Activated naive CD4-positive, alpha-beta T cell treated with anti-CD3 and anti-CD28 coated beads, Interleukin-2, amount 50 U/mL, for 72 hours (primary cell): Measurements from ENCODE around the gene PHF2. TPM values are rescaled to one million over a fixed set of nuclear protein-coding genes. Genes with fewer than 3 reads are reported as not detected.
A peak's percentile ranks its signal among the peaks of the same experiment; 100 is the strongest.

Source experiments
- ATAC-seq, 2 donors: fragments of 150-1000 bp; cut with Tn5 transposase; 2 replicates each; pipeline ENCODE4 v1.10.0; 2021; ENCODE audit warnings: mild to moderate bottlenecking in 2 of 2, moderate library complexity in 2 of 2
- DNase-seq, 2 donors: peaks; one replicate each; pipeline ENCODE4 v3.0.0; 2021 to 2022; ENCODE audit warnings: low spot score in 2 of 2
- H3K27ac Mint-ChIP-seq, 2 donors: one replicate each; pipeline ENCODE4 v1.8.0; 2022; ENCODE audit warnings: mild to moderate bottlenecking in 2 of 2, mixed read lengths in 2 of 2
- H3K36me3 Mint-ChIP-seq, 2 donors: one replicate each; pipeline ENCODE4 v1.8.0; 2022; ENCODE audit warnings: mixed read lengths in 2 of 2
- H3K9me3 Mint-ChIP-seq, 2 donors: one replicate each; pipeline ENCODE4 v1.8.0; 2022; ENCODE audit warnings: mixed read lengths in 2 of 2
- total RNA-seq, 2 donors: library from RNA; stranded (reverse); gene quantifications; one replicate each; pipeline ENCODE4 v1.2.3, GENCODE V29; 2022

The PHF2 gene
- total RNA-seq, 2 donors from 2014 or later, result 12.3 to 15.5 TPM

DNA sequence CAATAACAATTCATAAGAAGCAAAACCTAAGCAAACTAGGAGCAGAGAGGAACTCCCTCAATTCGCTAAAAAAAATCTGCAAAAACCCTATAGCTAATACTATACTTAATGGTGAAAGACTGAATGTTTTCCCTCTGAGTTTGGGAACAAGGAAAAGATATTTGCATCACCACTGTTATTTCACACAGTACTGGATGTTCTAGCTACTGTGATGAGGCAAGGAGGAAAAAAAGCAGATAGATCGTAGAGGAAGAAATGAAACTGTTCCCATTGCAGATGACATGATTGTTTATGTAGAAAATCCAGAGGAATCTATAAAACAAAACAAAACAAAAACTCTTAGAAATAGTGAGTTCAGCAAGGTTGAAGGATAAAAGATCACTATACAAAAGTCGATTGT lies 116.7 kb downstream of the PHF2 start:
- peaks cover 0 to 7% of the 10 kb centered on the region in 2 donors for H3K36me3 Mint-ChIP-seq
- no peak for DNase-seq
- H3K9me3 Mint-ChIP-seq, result peaks cover 10 to 12% of the 10 kb centered on the region in 2 donors
- ATAC-seq, result no peak
- no peak overlapping the region for H3K27ac Mint-ChIP-seq

DNA sequence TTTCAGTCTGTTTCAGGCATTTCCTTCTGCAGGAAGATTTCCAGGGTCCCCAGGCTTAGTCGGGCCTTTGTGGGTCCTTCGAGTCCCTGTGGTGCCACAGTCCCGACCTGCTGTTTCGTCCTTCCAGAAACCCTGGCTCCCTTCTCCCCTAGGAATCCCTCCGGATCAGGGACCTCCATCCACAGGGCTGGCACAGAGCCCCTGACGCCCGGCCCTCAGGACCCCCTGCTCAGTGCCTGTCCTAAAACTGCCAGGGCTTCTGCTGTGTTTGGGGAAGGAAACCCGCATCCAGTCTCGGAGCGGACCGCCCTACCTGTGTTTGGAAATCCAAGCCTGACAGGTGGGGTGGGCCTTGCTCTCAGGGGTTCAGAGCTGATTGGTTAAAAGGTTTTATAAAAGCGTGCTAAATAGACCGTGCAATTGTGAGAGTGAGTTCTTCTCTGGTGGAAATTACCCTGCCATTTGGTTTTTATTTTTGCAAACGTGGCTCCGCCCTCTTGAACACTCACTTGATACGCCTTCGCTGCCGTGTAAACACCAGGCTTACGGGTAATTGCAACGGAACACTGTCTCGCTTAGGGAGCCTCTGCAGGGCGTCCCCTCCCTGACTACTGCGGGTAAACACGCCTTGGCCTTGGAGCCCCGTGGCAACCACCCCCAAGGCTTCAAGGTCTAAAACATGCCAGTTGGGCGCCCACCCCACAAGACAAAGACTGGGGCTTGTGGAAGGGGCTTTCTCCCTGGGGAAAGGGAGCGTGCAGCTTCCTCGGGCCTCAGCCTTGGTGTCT lies 121.2 kb downstream of the PHF2 start:
- no peaks in the 10 kb centered on the region for H3K36me3 Mint-ChIP-seq
- H3K9me3 Mint-ChIP-seq, result peaks cover 0 to 4% of the 10 kb centered on the region in 2 donors
- DNase-seq (no peak), ATAC-seq (no peak)
- H3K27ac Mint-ChIP-seq, result no peak overlapping the region

- Mint-ChIP-seq H3K27ac (no peak overlapping the region), H3K36me3 (no peaks in the 10 kb centered on the region), H3K9me3 (peaks cover 4 to 7% of the 10 kb centered on the region in 2 donors)
- ATAC-seq (no peak), DNase-seq (no peak)
Measured at GRCh38 chr9:93698140-93698908, 121.9 kb downstream of the PHF2 start.

DNA sequence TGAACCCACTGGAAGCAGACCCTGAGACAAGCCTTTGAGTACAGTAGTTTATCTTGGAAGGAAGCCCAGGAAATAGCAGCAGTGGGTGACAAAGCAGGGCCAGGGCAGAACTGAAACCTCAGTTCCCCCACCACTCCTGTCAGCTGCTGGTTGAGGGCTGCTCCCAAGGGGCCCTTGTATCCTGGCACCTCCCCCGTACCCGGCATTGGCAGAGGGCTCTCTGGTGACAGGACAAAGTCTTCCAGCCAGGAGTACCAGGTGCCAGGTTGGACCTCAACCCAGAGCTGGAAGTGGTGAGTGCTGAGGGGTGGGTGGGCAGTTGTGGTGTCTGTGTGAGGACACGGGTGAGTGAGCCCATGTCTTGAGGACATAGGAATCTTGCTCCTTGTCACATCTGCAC lies 123.3 kb downstream of the PHF2 start:
- Mint-ChIP-seq H3K27ac (no peak overlapping the region), H3K36me3 (no peaks in the 10 kb centered on the region), H3K9me3 (peaks cover 10 to 12% of the 10 kb centered on the region in 2 donors)
- DNase-seq, result no peak
- ATAC-seq, result no peak

- no peak for ATAC-seq
- H3K27ac Mint-ChIP-seq, result no peak overlapping the region
- H3K9me3 Mint-ChIP-seq, result peaks cover 10% of the 10 kb centered on the region in 2 donors
- H3K36me3 Mint-ChIP-seq, result no peaks in the 10 kb centered on the region
- DNase-seq, result no peak
Measured at GRCh38 chr9:93701494-93702218, 125.3 kb downstream of the PHF2 start.

DNA sequence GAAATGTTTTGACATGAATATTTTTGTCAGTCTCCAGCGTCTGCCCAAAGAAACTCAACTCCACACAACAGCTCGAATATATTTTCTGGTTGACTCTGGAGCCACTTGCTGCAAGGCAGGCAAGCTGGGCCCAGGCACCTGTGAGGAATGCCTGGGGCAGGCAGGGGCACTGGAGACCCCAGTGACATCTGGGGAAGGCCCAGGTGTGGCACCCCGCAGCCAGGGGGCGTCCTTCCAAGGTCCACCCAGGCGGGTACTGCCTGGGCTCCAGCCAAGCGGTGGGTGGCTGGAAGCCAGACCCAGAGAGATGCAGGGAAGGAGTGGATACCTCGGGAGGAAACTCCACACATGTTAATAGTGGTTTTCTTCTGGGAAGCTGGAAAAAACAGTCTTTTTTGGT lies 125.9 kb downstream of the PHF2 start:
- peaks cover 8 to 10% of the 10 kb centered on the region in 2 donors for H3K9me3 Mint-ChIP-seq
- no peak overlapping the region for H3K27ac Mint-ChIP-seq
- DNase-seq (no peak), ATAC-seq (no peak)
- H3K36me3 Mint-ChIP-seq, result no peaks in the 10 kb centered on the region

DNA sequence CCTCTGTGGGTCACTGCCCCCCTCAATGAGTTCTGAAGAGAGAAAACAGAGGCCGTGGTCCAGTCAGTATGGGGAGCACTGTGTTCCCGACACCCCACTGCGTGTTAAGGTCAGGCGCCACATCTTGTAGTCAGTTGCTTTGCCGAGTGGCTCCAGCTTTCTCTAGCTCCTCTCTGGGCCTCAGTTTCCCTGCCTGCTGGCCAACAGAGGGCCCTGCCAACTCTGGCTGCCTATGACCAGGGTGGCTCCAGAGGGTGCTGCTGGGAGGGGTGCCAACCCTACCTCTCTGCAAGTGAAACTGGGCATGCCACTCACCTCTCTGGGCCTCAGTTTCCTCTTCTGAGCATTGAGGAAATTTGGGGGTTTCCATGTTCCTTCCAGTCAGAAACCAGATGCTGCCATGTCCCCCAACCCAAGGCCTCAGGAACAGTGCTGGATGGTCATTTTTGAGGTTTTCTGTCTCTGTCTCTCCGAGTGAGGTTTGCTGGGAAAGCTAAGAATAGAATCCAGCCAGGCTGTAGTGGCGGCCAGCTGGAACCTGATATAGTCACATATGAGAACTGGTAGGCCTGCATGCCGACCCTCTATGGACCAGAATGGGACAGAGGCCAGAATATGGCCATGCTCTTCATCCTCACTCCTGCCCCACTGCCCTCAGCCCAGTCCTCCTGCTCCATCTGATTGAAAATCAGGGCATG lies 132.1 kb downstream of the PHF2 start:
- Mint-ChIP-seq H3K27ac (peak overlapping the region in 1 of 2 donors; percentile 45), H3K36me3 (no peaks in the 10 kb centered on the region), H3K9me3 (peaks cover 5 to 6% of the 10 kb centered on the region in 2 donors)
- ATAC-seq, result no peak
- no peak for DNase-seq

DNA sequence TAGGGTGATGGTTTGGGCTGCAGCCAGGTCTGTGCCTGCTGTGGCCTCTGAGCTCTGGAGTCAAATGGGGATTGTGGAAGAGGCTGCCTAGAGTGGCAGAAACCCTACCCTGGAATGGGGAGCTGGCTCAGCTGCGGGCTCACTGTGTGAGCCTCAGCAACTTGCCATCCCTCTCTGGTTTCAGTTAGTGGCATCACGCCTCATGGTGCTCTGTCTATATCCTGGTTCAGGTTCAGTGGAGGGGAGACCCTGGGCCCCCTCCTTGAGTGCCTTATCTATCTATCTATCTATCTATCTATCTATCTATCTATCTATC lies 132.6 kb downstream of the PHF2 start:
- no peak for ATAC-seq

DNA sequence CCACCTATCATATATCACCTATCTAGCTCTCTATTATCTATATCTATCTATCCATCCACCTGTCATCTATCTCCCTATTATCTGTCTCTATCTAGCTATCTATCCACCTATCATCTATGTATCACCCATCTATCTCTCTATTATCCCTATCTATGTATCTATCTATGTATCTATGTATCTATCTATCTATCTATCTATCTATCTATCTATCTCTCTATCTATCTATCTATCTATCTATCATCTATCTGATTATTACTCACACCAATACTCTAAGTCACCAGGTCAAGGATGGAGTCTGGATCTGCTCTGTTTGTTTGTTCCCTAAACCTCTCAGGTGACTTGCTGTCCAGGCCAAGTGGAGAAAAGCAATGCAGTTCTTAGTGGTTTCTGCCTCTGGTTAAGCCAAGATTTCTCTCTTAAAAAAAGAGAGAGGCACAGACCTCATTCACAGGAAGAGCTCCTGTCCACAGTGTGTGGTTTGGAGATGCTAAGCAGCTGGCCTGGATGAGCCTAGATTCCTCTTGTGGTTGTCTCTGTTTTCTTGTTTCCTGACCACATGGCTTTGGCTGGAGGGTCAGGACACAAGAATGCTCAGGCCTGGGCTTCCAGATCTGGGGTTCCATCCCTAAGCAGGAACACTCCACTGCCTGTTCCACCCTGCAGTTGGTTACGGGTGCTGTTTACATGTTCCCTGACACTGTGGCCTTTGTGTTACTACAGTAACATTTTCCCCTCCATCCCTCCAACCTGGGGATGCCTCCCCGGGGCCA lies 133.4 kb downstream of the PHF2 start:
- no peaks in the 10 kb centered on the region for H3K36me3 Mint-ChIP-seq
- no peak for ATAC-seq
- no peaks in the 10 kb centered on the region for H3K9me3 Mint-ChIP-seq
- H3K27ac Mint-ChIP-seq, result no peak overlapping the region
- DNase-seq, result no peak

More for the DNA sequence above, 132.6 kb downstream of the PHF2 start:
- H3K9me3 Mint-ChIP-seq, result peaks cover 4% of the 10 kb centered on the region in 2 donors
- no peaks in the 10 kb centered on the region for H3K36me3 Mint-ChIP-seq
- no peak for DNase-seq
- peak overlapping the region in 1 of 2 donors; percentile 45 for H3K27ac Mint-ChIP-seq

DNA sequence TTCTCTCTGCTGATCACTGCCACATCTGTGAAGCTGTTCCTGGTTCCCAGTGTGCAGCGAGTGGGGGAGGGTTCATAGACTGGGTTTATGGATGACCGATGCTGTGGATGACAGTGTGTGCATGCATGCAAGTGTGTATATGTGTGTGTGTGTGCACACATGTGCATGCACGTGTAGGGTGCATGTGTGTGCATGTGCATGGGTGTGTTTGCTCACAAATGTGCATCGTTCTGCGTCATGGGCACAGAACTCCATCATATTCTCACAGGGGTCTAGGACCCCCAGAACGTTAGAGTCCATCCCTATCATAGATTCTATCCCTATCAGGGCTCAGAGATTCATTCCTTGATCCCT lies 134.0 kb downstream of the PHF2 start:
- H3K9me3 Mint-ChIP-seq, result no peaks in the 10 kb centered on the region
- DNase-seq (no peak), ATAC-seq (no peak)
- no peaks in the 10 kb centered on the region for H3K36me3 Mint-ChIP-seq
- H3K27ac Mint-ChIP-seq, result no peak overlapping the region

DNA sequence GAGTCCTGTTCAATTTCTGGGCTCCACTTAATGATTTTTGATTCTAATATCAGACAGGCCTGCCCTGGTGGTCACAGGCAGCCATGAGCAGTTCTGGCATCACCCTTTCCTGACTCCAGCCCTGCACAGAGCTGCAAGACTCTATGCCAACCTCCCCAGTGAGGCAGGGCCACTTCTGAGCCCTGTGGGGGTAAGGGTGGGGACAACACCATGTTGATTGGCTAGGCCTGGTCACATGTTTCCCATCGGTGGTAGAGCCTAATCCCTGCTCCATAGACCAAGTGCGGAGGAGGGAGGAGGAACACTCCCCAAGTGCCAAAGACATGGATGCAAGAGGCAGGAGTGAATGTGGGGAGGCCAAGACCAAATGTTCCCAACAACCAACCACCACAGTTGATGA lies 134.6 kb downstream of the PHF2 start:
- DNase-seq, result no peak
- Mint-ChIP-seq H3K36me3 (peaks cover 0 to 2% of the 10 kb centered on the region in 2 donors), H3K9me3 (peaks cover 0 to 1% of the 10 kb centered on the region in 2 donors), H3K27ac (no peak overlapping the region)
- ATAC-seq, result no peak

DNA sequence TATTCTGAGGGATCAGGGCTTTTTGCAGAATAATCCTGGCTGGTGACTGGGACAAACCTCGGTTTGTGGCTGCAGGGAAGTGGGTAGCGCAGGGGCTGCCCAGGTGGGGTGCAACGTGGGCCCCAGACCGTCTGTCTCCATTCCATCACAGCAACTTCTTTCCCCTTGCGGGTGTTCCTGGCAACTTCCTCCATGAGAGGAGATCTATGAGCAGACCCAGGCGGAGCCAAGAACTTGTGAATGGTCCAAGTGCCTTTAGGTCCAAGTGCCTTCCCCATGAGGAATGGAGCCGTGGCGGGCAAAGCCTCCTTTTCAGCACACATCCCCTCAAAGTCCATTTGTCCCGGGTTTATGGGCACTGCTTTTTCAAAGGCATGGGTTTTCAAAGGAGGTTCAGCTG lies 136.5 kb downstream of the PHF2 start:
- no peak for DNase-seq
- Mint-ChIP-seq H3K36me3 (peaks cover 0 to 9% of the 10 kb centered on the region in 2 donors), H3K9me3 (peaks cover 0 to 14% of the 10 kb centered on the region in 2 donors), H3K27ac (no peak overlapping the region)
- ATAC-seq, result no peak

GRCh38 chr9:93713716-93714115 lies 137.3 kb downstream of the PHF2 start:
- H3K27ac Mint-ChIP-seq, result no peak overlapping the region

DNA sequence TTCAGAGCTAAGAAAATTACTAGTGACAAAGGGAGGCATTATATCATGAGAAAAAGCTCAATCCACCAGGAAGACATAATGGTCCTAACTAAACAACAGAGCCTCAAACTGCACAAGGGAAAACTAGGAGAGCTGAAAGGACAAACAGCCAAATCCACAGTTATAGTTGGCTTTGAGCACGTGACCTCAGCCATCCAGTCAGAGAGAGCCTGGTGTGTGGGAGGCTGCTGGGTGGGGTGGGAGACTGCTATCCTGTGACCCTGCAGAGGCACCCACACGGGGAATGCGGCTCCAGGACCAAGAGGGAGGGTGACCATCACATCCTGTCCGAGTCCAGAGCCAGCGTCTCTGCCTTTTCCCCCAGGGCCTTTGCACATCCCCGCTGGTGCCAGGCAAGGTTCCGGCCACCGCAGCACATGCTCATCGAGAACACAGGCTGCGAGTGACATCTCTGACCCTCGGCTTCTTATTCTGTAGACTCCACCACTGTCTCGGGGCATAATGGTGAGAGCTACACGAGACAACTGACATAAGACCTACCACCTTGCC lies 145.1 kb downstream of the PHF2 start:
- Mint-ChIP-seq H3K9me3 (peaks cover 0 to 8% of the 10 kb centered on the region in 2 donors), H3K36me3 (peaks cover 0 to 2% of the 10 kb centered on the region in 2 donors), H3K27ac (no peak overlapping the region)
- no peak for ATAC-seq
- no peak for DNase-seq

More at GRCh38 chr9:93713716-93714115, 137.3 kb downstream of the PHF2 start:
- peaks cover 0 to 14% of the 10 kb centered on the region in 2 donors for H3K9me3 Mint-ChIP-seq
- ATAC-seq (no peak), DNase-seq (no peak)
- peaks cover 0 to 9% of the 10 kb centered on the region in 2 donors for H3K36me3 Mint-ChIP-seq

- DNase-seq (no peak), ATAC-seq (no peak)
- no peaks in the 10 kb centered on the region for H3K9me3 Mint-ChIP-seq
- no peak overlapping the region for H3K27ac Mint-ChIP-seq
- H3K36me3 Mint-ChIP-seq, result no peaks in the 10 kb centered on the region
Measured at GRCh38 chr9:93724852-93725251, 148.5 kb downstream of the PHF2 start.

- Mint-ChIP-seq H3K27ac (no peak overlapping the region), H3K9me3 (no peaks in the 10 kb centered on the region), H3K36me3 (no peaks in the 10 kb centered on the region)
- ATAC-seq (no peak), DNase-seq (no peak)
Measured at GRCh38 chr9:93725382-93725781, 149.0 kb downstream of the PHF2 start.
